Panc1 (cell line): Measurements from ENCODE around the gene RTCA.

Experiments used
- POLR2AphosphoS5 ChIP-seq: IDR thresholded peaks from 2 replicates; pipeline ENCODE4 v1.6.1; 2012; ENCODE audit warnings: mild to moderate bottlenecking, low read depth, low read length, moderate library complexity
- REST ChIP-seq, 2 experiments: IDR thresholded peaks; 2 replicates each; pipeline ENCODE4 v1.6.1; 2011 to 2012; ENCODE audit warnings: low read depth in 2 of 2, control low read depth in 1 of 2, low read length in 1 of 2, mild to moderate bottlenecking in 1 of 2, moderate library complexity in 1 of 2; ENCODE audit not compliant: insufficient read depth in 1 of 2
- SIN3A ChIP-seq: IDR thresholded peaks from 2 replicates; pipeline ENCODE4 v1.6.1; 2012; ENCODE audit warnings: low read depth, mild to moderate bottlenecking, low read length, moderate library complexity, borderline replicate concordance; ENCODE audit not compliant: insufficient read depth
- TCF7L2 ChIP-seq: IDR thresholded peaks from 2 replicates; pipeline ENCODE4 v1.6.1; 2011; ENCODE audit warnings: mild to moderate bottlenecking, low read depth, low read length, inconsistent platforms
- TF ChIP-seq, protein P1 (sequence below): fragments of 450-650 bp; IDR thresholded peaks from 2 replicates; pipeline ENCODE4 v1.5.1; 2017; ENCODE audit warnings: mild to moderate bottlenecking

- TF ChIP-seq, protein P1, sequence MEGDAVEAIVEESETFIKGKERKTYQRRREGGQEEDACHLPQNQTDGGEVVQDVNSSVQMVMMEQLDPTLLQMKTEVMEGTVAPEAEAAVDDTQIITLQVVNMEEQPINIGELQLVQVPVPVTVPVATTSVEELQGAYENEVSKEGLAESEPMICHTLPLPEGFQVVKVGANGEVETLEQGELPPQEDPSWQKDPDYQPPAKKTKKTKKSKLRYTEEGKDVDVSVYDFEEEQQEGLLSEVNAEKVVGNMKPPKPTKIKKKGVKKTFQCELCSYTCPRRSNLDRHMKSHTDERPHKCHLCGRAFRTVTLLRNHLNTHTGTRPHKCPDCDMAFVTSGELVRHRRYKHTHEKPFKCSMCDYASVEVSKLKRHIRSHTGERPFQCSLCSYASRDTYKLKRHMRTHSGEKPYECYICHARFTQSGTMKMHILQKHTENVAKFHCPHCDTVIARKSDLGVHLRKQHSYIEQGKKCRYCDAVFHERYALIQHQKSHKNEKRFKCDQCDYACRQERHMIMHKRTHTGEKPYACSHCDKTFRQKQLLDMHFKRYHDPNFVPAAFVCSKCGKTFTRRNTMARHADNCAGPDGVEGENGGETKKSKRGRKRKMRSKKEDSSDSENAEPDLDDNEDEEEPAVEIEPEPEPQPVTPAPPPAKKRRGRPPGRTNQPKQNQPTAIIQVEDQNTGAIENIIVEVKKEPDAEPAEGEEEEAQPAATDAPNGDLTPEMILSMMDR, result no peak
- no peak for TF ChIP-seq REST (IDR thresholded peaks at IDR 0.05; ENCODE audit: insufficient read depth in 1 of 2, low read depth in 2 of 2, low read length in 1 of 2)
- TF ChIP-seq SIN3A, result no peak
- TF ChIP-seq POLR2AphosphoS5, result no peak
- no peak for TF ChIP-seq TCF7L2
Measured at GRCh38 chr1:100266741-100267140, 725 bp downstream of the RTCA start.
